ENCODE measurements around the gene TRIM47. TPM values are rescaled to one million over a fixed set of nuclear protein-coding genes. Genes with fewer than 3 reads are reported as not detected.

TRIM47 gene
- total and polyA plus RNA-seq, 2 experiments from 2014 or later = 7.2 to 9.9 TPM

- no peaks in the 10 kb centered on the region for H4K20me1 ChIP-seq (replicated peaks; ENCODE audit: insufficient read depth)
- no peaks in the 10 kb centered on the region for H3K9me2 ChIP-seq (ENCODE audit: insufficient read depth)
- no peak overlapping the region for H3K27ac ChIP-seq (ENCODE audit: low read depth)
- H3K27me3 ChIP-seq (ENCODE audit: insufficient read depth) = no peaks in the 10 kb centered on the region
- no peaks in the 10 kb centered on the region for H3K36me3 ChIP-seq (ENCODE audit: insufficient read depth)
- H3K4me2 ChIP-seq = no peak overlapping the region
- no peak overlapping the region for H3K4me3 Mint-ChIP-seq
- ATAC-seq = no peak
- DNase-seq (ENCODE audit: low spot score) = no peak
- no peaks in the 10 kb centered on the region; the same call in 1 of the 2 replicates for H3K4me1 ChIP-seq (ENCODE audit: insufficient read depth)
- H3K9me3 Mint-ChIP-seq = no peaks in the 10 kb centered on the region
- H2AFZ ChIP-seq = no peak overlapping the region
- peaks cover 13% of the 10 kb centered on the region for H3K27me3 Mint-ChIP-seq (ENCODE audit: insufficient read depth, low read depth, poor library complexity)
- H3K4me1 Mint-ChIP-seq = no peaks in the 10 kb centered on the region
- H3K4me3 ChIP-seq = no peak overlapping the region
- TF ChIP-seq CTCF (conservative IDR thresholded peaks at IDR 0.05; ENCODE audit: low read depth in 2 of 2) (no peak), POLR2AphosphoS5 (IDR thresholded peaks at IDR 0.05; ENCODE audit: low read depth) (no peak), STAT1 (IDR thresholded peaks at IDR 0.05; ENCODE audit: unreplicated experiment) (no peak), ZNF331 (CRISPR knock-in tag; IDR thresholded peaks at IDR 0.05; ENCODE audit: low read depth) (no peak), REST (IDR thresholded peaks at IDR 0.05; ENCODE audit: unreplicated experiment) (no peak), CREB1 (CRISPR knock-in tag; IDR thresholded peaks at IDR 0.05; ENCODE audit: low read depth) (no peak), EZH2 (IDR thresholded peaks at IDR 0.05; ENCODE audit: low read depth, unreplicated experiment) (no peak), EZH2phosphoT487 (IDR thresholded peaks at IDR 0.05; ENCODE audit: unreplicated experiment) (no peak), ETS1 (IDR thresholded peaks at IDR 0.05) (no peak)
- H3K36me3 Mint-ChIP-seq (ENCODE audit: low read depth) = peaks cover 7% of the 10 kb centered on the region
- H3K79me2 ChIP-seq (replicated peaks; ENCODE audit: insufficient read depth) = no peaks in the 10 kb centered on the region
- no peak overlapping the region; the same call in 1 of the 2 replicates for H3K27ac Mint-ChIP-seq
- no peaks in the 10 kb centered on the region for H3F3A ChIP-seq (replicated peaks; ENCODE audit: low read depth)
Observed at GRCh38 chr17:75919611-75920010, 41.2 kb upstream of the TRIM47 start.

Data from GM23338 (cell line).